BE2C (cell line): ENCODE results near the gene FGD3.

Source experiments
- DNase-seq: peaks from one replicate; pipeline ENCODE4 v3.0.0-alpha.2; 2020
- H3K27me3 ChIP-seq: fragments of 250-450 bp; sonication (Bioruptor Pico); 2 replicates; pipeline ENCODE4 v1.5.1; 2020; ENCODE audit warnings: mild to moderate bottlenecking
- H3K36me3 ChIP-seq: fragments of 250-450 bp; sonication (Bioruptor Pico); 2 replicates; pipeline ENCODE4 v1.5.1; 2020; ENCODE audit warnings: mild to moderate bottlenecking
- H3K4me1 ChIP-seq: fragments of 250-450 bp; sonication (Bioruptor Pico); 2 replicates; pipeline ENCODE4 v1.5.1; 2020
- H3K4me3 ChIP-seq: 2 replicates; pipeline ENCODE4 v1.5.1; 2011; ENCODE audit warnings: low read depth, low read length
- H3K9me3 ChIP-seq: fragments of 250-450 bp; sonication (Bioruptor Pico); 2 replicates; pipeline ENCODE4 v1.5.1; 2020
- TF ChIP-seq, protein P1 (sequence below): IDR thresholded peaks from 2 replicates; pipeline ENCODE4 v1.5.1; 2012; ENCODE audit warnings: mild to moderate bottlenecking, low read depth, low read length

Gene FGD3

DNA sequence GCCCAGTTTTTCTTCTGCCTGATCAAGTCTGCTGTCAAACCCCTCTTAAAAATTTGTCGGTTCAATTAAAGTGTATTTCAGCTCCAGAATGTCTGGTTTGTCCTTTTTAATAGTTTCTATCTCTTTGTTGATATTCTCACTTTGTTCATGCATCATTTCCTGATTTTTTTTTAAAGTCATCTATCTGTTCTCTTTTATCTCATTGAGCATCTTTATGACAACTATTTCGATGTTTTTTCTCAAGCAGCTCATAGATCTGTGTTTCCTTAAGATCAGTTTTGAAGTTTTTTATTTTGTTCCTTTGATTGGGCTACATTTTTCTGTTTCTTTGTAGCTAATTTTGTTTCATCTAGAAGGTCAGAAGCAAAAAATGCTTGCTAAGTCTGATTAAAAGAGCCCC, 53.7 kb downstream of the FGD3 start:
- no peaks in the 10 kb centered on the region; the same call in 1 of the 2 replicates for H3K27me3 ChIP-seq
- H3K9me3 ChIP-seq: no peaks in the 10 kb centered on the region
- H3K4me3 ChIP-seq: no peak overlapping the region
- no peak for DNase-seq
- no peaks in the 10 kb centered on the region for H3K4me1 ChIP-seq
- H3K36me3 ChIP-seq: no peaks in the 10 kb centered on the region
- TF ChIP-seq, protein P1, sequence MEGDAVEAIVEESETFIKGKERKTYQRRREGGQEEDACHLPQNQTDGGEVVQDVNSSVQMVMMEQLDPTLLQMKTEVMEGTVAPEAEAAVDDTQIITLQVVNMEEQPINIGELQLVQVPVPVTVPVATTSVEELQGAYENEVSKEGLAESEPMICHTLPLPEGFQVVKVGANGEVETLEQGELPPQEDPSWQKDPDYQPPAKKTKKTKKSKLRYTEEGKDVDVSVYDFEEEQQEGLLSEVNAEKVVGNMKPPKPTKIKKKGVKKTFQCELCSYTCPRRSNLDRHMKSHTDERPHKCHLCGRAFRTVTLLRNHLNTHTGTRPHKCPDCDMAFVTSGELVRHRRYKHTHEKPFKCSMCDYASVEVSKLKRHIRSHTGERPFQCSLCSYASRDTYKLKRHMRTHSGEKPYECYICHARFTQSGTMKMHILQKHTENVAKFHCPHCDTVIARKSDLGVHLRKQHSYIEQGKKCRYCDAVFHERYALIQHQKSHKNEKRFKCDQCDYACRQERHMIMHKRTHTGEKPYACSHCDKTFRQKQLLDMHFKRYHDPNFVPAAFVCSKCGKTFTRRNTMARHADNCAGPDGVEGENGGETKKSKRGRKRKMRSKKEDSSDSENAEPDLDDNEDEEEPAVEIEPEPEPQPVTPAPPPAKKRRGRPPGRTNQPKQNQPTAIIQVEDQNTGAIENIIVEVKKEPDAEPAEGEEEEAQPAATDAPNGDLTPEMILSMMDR: no peak

DNA sequence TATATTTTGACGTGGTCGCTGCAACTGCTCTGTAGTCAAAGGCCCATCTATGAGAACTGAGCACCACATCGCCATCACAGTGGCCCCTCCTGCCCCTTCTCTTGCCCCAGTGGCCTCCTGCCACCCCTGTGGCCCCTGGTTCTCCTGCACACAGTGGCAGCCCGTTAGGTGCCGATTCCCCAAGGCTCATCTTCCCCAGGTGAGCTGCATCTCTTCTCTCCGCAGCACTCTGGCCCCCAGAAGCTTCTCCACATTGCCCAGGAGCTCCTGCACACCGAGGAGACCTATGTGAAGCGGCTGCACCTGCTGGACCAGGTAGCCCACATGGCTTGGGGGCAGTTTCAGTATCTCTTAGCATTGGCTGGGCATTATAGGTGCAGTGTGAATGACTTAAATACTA, 55.4 kb downstream of the FGD3 start:
- no peaks in the 10 kb centered on the region for H3K36me3 ChIP-seq
- TF ChIP-seq, protein P1: no peak
- DNase-seq: no peak
- no peaks in the 10 kb centered on the region for H3K27me3 ChIP-seq
- no peak overlapping the region for H3K4me3 ChIP-seq
- H3K9me3 ChIP-seq: no peaks in the 10 kb centered on the region
- no peaks in the 10 kb centered on the region for H3K4me1 ChIP-seq

DNA sequence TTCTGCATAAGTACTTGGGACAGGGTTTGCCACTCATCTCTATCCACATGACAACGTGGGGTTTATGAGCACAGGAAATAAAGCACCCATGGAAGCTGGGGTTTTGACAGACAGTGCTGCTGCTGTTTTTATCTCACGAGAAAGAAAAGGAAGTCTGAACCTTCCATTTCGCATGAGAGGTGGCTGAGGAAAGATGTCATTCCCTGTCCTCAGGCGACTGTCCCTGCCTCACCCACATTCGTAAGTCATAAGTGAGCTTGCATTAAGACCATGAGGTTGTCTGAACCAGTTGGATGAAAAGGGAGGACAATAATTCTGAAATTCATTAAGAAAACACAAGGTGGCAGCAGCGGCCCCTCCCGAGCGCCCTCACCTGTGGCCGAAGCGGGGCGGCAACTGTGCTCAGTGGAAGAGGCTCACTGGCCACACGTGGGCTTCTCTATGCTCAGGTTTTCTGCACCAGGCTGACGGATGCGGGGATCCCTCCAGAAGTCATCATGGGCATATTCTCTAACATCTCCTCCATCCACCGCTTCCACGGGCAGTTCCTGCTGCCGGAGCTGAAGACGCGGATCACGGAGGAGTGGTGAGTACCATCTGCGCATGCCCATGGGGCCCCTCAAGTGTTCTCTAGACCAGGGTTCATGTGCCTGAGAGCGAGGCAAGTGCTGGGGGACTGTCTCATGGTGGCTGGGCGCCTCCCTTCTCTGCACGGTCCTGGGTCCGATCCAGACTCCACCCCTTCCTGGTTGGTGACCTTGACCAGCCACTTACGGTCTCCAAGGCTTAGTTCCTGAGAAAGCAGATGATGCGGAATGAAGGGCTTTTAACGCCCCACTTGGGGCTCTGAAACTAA, 56.5 kb downstream of the FGD3 start:
- peak; percentile 72 for DNase-seq
- no peaks in the 10 kb centered on the region for H3K27me3 ChIP-seq
- H3K36me3 ChIP-seq: no peaks in the 10 kb centered on the region
- no peaks in the 10 kb centered on the region for H3K4me1 ChIP-seq
- TF ChIP-seq, protein P1: peak; percentile 76
- peak overlapping the region; percentile 57 for H3K4me3 ChIP-seq
- H3K9me3 ChIP-seq: no peaks in the 10 kb centered on the region

DNA sequence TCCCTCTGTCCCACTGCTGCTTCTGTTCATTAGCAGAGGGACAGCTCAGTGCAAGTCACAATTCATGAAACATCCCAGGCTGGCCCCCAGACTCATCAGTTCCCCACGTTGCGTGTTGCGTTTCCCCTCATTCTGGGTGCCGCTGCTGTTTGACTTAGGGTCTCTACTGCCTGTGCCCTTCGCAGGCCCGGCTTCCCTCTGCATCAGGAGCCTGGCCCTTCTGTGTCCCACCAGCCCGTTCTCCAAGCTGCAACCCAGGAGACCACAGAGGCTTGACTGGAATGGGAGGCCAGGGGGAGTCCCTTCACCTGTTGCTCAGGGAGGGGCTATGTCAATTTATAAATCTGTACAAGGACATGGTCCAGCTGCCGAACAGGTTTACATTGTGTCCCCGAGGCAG, 57.2 kb downstream of the FGD3 start:
- Histone ChIP-seq H3K9me3 (no peaks in the 10 kb centered on the region), H3K36me3 (no peaks in the 10 kb centered on the region), H3K4me3 (no peak overlapping the region), H3K27me3 (no peaks in the 10 kb centered on the region), H3K4me1 (no peaks in the 10 kb centered on the region)
- TF ChIP-seq, protein P1: no peak
- DNase-seq: no peak

DNA sequence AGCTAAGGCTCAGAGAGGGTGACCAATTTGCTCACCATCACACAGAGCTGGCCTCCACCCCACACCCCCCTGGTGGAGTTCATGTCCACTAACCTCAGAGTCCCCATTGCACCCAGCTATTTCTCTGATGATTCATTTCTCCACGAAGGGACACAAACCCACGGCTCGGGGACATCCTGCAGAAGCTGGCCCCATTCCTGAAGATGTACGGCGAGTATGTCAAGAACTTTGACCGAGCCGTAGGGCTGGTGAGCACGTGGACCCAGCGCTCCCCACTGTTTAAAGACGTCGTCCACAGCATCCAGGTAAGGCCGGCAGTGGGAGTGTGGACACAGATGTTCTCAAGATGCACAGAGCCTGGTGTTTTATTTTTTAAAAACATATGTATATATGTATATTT, 58.6 kb downstream of the FGD3 start:
- no peaks in the 10 kb centered on the region for H3K4me1 ChIP-seq
- no peak for DNase-seq
- H3K36me3 ChIP-seq: no peaks in the 10 kb centered on the region
- H3K9me3 ChIP-seq: no peaks in the 10 kb centered on the region
- no peaks in the 10 kb centered on the region for H3K27me3 ChIP-seq
- TF ChIP-seq, protein P1: no peak
- no peak overlapping the region for H3K4me3 ChIP-seq

DNA sequence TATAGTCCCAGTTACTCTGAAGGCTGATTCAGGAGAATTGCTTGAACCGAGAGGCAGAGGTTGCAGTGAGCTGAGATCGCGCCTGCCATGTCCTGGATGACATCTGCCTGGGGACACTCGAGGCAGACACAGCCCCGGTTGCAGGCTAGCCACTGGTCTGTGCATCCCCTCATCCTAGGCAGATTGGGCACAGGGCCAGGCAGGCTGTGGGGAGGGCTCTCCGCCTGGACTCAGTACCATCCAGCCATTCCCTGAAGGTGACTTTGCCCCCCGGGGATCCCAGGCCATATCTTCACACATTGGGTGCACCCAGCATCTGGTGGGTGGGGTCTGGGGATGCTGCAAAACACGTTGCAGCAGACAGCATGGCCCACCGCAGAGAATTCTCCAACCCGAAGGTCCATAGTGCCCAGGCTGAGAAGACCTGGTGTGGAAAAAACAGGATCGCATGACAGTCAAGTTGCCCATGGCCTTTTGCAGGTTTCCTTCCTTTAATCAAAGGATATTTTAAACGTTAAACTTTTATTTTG, 60.3 kb downstream of the FGD3 start:
- H3K4me3 ChIP-seq: no peak overlapping the region
- no peaks in the 10 kb centered on the region for H3K9me3 ChIP-seq
- peak; percentile 59 for DNase-seq
- TF ChIP-seq, protein P1: no peak
- H3K27me3 ChIP-seq: no peaks in the 10 kb centered on the region
- no peaks in the 10 kb centered on the region for H3K36me3 ChIP-seq
- H3K4me1 ChIP-seq: no peaks in the 10 kb centered on the region
